ENCODE data around the gene HOMER2.

DNA sequence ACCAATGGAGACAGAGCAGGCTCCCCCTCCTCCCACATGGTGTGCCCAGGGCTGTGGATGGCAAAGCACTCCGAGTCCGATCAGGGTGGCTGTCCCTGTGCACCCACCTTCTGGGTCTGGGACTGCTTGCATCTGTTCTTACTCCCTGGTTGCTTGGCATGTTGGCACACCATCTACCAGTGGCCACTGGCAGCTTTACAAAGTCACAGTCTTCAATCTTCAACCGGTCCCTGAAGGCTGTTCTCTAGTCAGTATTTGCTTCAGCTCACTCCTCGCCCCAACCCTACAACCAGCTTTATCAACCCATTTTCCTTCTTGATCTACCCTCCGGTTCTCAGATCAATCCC is 14.8 kb downstream of the HOMER2 start:
- no peak for TF ChIP-seq CTCF (IDR thresholded peaks at IDR 0.05; ENCODE audit: extremely low read depth in 1 of 2, insufficient read depth in 1 of 2, low read depth in 1 of 2, low read length in 2 of 2)
- TF ChIP-seq GATA2 (IDR thresholded peaks at IDR 0.05; ENCODE audit: insufficient read depth, insufficient read length, low read depth, low read length): no peak
- TF ChIP-seq POLR2A (IDR thresholded peaks at IDR 0.05; ENCODE audit: low read depth, low read length): no peak
- no peak for TF ChIP-seq EZH2 (IDR thresholded peaks at IDR 0.05; ENCODE audit: borderline replicate concordance, low read depth, low read length, severe bottlenecking)
- no peak for TF ChIP-seq MAX (IDR thresholded peaks at IDR 0.05; ENCODE audit: insufficient read depth, insufficient read length)

Data from endothelial cell of umbilical vein (primary cell).